ENCODE measurements around the gene RNF26.
"Not testable (repeated sequence)": the region's sequence is repeated elsewhere in the genome, so short reads cannot be mapped to it uniquely, and the experiment has no call there.

The RNF26 gene

DNA sequence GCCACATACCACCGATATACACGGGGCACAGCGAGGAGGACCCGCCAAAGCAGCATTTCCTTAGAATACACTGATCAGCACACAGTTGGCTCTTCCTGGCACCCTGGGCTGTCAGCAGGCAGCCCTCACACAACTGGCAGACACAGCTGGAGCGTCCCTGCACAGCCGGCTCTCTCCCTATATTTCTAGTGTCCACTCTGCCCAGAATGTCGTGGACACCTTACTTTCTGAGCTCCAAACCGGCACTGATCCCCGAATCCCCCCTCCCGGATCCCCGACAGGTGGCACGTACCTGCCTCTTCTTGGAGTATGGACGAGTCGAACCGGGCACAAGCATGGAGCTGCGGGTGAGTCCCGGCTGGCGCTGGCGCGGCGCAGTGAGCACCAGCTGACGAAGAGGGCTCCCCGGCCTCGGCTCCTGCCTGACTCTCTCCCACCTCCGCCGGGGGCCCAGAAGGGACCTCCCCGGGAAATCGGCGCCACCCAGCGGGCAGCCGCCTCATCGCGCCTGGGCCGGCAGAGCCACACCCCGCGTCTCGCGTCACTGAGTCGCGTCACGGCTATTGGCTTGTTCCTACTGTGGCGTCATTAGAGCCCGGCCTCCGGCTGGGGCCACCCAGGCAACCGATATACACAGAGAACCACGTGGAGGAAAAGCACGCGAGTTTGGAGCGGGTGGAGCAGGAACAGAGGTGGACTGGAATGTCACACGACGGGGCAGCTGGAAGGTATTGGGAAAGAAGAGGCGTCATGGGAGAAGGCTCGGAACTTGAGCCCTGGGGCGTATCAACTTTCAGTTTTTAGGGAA is 47.1 kb downstream of the RNF26 start, which contains the start of gene USP2:
Gene USP2, minus strand, starts transcription at position 510 of the 808 bp plus-strand sequence. CDS start 8,210 bp downstream, outside the sequence.
- peak; percentile 91 to 93 for DNase-seq (ENCODE audit: low read depth in 1 of 2, low spot score in 1 of 2)

DNA sequence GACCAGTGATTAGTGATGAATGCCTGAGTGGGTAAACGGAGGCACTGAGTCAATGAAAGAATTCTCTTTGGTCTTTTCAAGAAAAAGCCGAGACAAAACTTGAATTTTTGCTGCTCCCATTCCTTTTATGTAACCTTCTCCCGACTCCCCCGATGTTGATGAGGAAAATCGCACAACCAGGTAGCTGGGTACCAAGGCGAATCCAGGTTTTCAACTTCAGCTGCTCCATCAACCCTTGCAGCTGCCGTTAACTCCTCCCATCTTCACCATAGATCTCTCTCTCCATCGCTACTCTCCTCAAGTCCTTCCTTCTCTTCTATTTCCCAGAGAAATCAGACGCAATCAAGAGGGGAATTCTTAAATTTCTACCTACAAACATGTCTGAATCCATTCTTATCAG is 47.8 kb downstream of the RNF26 start:
- no peak for DNase-seq (ENCODE audit: low read depth in 1 of 2, low spot score in 1 of 2)

DNA sequence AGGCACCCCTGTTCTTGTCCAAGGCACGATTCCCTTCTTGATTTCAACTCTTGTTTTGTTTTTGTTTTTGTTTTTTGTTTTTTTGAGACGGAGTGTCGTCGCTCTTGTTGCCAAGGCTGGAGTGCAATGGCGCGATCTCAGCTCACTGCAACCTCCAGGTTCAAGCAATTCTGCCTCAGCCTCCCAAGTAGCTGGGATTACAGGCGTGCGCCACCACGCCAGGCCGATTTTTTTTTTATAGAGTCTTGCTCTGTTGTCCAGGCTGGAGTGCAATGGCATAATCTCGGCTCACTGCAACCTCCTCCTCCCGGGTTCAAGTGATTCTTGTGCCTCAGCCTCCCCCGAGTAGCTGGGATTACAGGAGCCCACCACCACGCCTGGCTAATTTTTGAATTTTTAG is 48.2 kb downstream of the RNF26 start:
- not testable (repeated sequence) for DNase-seq (ENCODE audit: low read depth in 1 of 2, low spot score in 1 of 2)

DNA sequence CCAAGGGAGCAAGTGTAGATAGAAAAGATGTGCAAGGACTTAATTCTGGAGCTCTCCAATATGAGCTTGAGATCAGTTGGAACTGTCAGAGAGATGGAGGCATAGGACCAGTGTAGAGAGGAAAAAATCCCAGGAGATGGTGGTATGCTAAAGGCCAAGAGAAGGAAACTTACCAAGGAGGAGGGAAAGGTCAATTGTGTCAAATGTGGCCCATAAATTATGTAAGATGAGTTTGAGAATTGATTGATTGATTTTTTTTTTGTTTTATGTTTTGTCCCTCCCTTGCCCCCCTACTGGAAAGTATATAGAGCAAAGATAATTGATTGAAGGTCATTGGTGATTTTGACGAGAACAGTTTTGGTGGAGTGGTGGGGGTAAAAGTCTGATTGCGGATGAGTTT is 50.0 kb downstream of the RNF26 start:
- no peak for DNase-seq (ENCODE audit: low read depth in 1 of 2, low spot score in 1 of 2)
